H9 (cell line): ENCODE data around the gene DCAF15. TPM values are rescaled to one million over a fixed set of nuclear protein-coding genes. Genes with fewer than 3 reads are reported as not detected.

Experiments
- DNase-seq: peaks from one replicate; pipeline ENCODE4 v3.0.0-alpha.2; 2017
- H2AFZ ChIP-seq: one replicate; pipeline ENCODE4 v1.6.1; 2013; ENCODE audit warnings: mild to moderate bottlenecking, low read length, control low read depth, moderate library complexity
- H2AK5ac ChIP-seq: 2 replicates; pipeline ENCODE4 v1.6.1; 2013; ENCODE audit warnings: low read length, control low read depth, mixed read lengths; ENCODE audit not compliant: insufficient read length
- H2BK120ac ChIP-seq: one replicate; pipeline ENCODE4 v1.6.1; 2013; ENCODE audit warnings: low read depth, mild to moderate bottlenecking, low read length, control low read depth, inconsistent platforms; ENCODE audit not compliant: poor library complexity, severe bottlenecking
- H2BK12ac ChIP-seq: 2 replicates; pipeline ENCODE4 v1.6.1; 2013; ENCODE audit warnings: low read length, control low read depth, mixed read lengths, low read depth; ENCODE audit not compliant: insufficient read length
- H2BK15ac ChIP-seq: 2 replicates; pipeline ENCODE4 v1.6.1; 2013; ENCODE audit warnings: low read depth, low read length, control low read depth
- H2BK20ac ChIP-seq: one replicate; pipeline ENCODE4 v1.6.1; 2013; ENCODE audit warnings: low read depth, mild to moderate bottlenecking, low read length, control low read depth, inconsistent platforms; ENCODE audit not compliant: poor library complexity, severe bottlenecking
- H2BK5ac ChIP-seq: 2 replicates; pipeline ENCODE4 v1.6.1; 2013; ENCODE audit warnings: low read length, control low read depth, mixed read lengths; ENCODE audit not compliant: insufficient read length
- H3K14ac ChIP-seq: 2 replicates; pipeline ENCODE4 v1.6.1; 2013; ENCODE audit warnings: low read length, control low read depth; ENCODE audit not compliant: insufficient read depth
- H3K18ac ChIP-seq: 2 replicates; pipeline ENCODE4 v1.6.1; 2013; ENCODE audit warnings: low read depth, mild to moderate bottlenecking, mixed read lengths, low read length, control low read depth; ENCODE audit not compliant: insufficient read length
- H3K23ac ChIP-seq: 2 replicates; pipeline ENCODE4 v1.6.1; 2013; ENCODE audit warnings: low read length, control low read depth, mixed read lengths, low read depth; ENCODE audit not compliant: insufficient read length
- H3K23me2 ChIP-seq: 2 replicates; pipeline ENCODE4 v1.6.1; 2013; ENCODE audit warnings: low read depth, mild to moderate bottlenecking, mixed read lengths, low read length, control low read depth; ENCODE audit not compliant: insufficient read length, poor library complexity, severe bottlenecking
- H3K27ac ChIP-seq: 2 replicates; pipeline ENCODE4 v1.5.1; 2013; ENCODE audit warnings: low read length, control low read depth, mixed read lengths, low read depth; ENCODE audit not compliant: insufficient read length
- H3K27me3 ChIP-seq: 2 replicates; pipeline ENCODE4 v1.6.1; 2013; ENCODE audit warnings: low read length, control low read depth, inconsistent platforms; ENCODE audit not compliant: insufficient read depth
- H3K4ac ChIP-seq: 2 replicates; pipeline ENCODE4 v1.6.1; 2013; ENCODE audit warnings: low read depth, mild to moderate bottlenecking, control low read depth, inconsistent platforms, low read length, moderate library complexity
- H3K4me1 ChIP-seq: 2 replicates; pipeline ENCODE4 v1.6.1; 2013; ENCODE audit warnings: low read length, control low read depth, inconsistent platforms; ENCODE audit not compliant: insufficient read depth
- H3K4me2 ChIP-seq: 2 replicates; pipeline ENCODE4 v1.6.1; 2013; ENCODE audit warnings: low read length, control low read depth, mixed read lengths; ENCODE audit not compliant: insufficient read length, insufficient read depth
- H3K56ac ChIP-seq: 2 replicates; pipeline ENCODE4 v1.6.1; 2013; ENCODE audit warnings: low read depth, mild to moderate bottlenecking, mixed read lengths, low read length, control low read depth; ENCODE audit not compliant: insufficient read length
- H3K79me1 ChIP-seq: 2 replicates; pipeline ENCODE4 v1.6.1; 2013; ENCODE audit warnings: low read depth, mild to moderate bottlenecking, moderate library complexity, low read length, control low read depth, inconsistent platforms; ENCODE audit not compliant: insufficient read depth, poor library complexity, severe bottlenecking
- H3K79me2 ChIP-seq: 2 replicates; pipeline ENCODE4 v1.6.1; 2013; ENCODE audit warnings: low read length, control low read depth, inconsistent platforms; ENCODE audit not compliant: insufficient read depth
- H3K9ac ChIP-seq: 2 replicates; pipeline ENCODE4 v1.6.1; 2013; ENCODE audit warnings: low read length, control low read depth, mixed read lengths; ENCODE audit not compliant: insufficient read length; ENCODE audit errors: extremely low read depth
- H3K9me3 ChIP-seq: one replicate; pipeline ENCODE4 v1.6.1; 2013; ENCODE audit warnings: low read depth, low read length, inconsistent platforms; ENCODE audit not compliant: control insufficient read depth
- H3T11ph ChIP-seq: one replicate; pipeline ENCODE4 v1.6.1; 2013; ENCODE audit warnings: mild to moderate bottlenecking, low read length, control low read depth, inconsistent platforms
- H4K20me1 ChIP-seq: one replicate; pipeline ENCODE4 v1.6.1; 2013; ENCODE audit not compliant: control insufficient read depth, insufficient read length, insufficient read depth
- H4K5ac ChIP-seq: 2 replicates; pipeline ENCODE4 v1.6.1; 2013; ENCODE audit warnings: low read depth, mild to moderate bottlenecking, mixed read lengths, low read length, control low read depth; ENCODE audit not compliant: insufficient read length
- H4K8ac ChIP-seq: replicated peaks from 2 replicates; pipeline ENCODE4 v1.6.1; 2013; ENCODE audit warnings: low read length, control low read depth, mixed read lengths, low read depth; ENCODE audit not compliant: insufficient read length
- H4K91ac ChIP-seq: 2 replicates; pipeline ENCODE4 v1.6.1; 2013; ENCODE audit warnings: low read depth, mild to moderate bottlenecking, moderate library complexity, mixed read lengths, low read length, control low read depth; ENCODE audit not compliant: insufficient read length
- H3K27ac Mint-ChIP-seq, 3 experiments: 2 replicates in 2 of 3; 3 replicates in 1 of 3; pipeline ENCODE4 v1.8.0; 2020 to 2021; ENCODE audit warnings: mixed read lengths in 3 of 3, mild to moderate bottlenecking in 1 of 3, moderate library complexity in 1 of 3
- H3K27me3 Mint-ChIP-seq: 2 replicates; pipeline ENCODE4 v1.8.0; 2021; ENCODE audit warnings: low read depth, mild to moderate bottlenecking, moderate library complexity, mixed read lengths
- H3K36me3 Mint-ChIP-seq, 3 experiments: 2 replicates in 2 of 3; 3 replicates in 1 of 3; pipeline ENCODE4 v1.8.0; 2020 to 2021; ENCODE audit warnings: low read depth in 3 of 3, mixed read lengths in 3 of 3; ENCODE audit not compliant: insufficient read depth in 1 of 3
- H3K4me1 Mint-ChIP-seq, 2 experiments: 2 replicates each; pipeline ENCODE4 v1.8.0; 2020; ENCODE audit warnings: mixed read lengths in 2 of 2
- H3K4me3 Mint-ChIP-seq, 2 experiments: 2 replicates in 1 of 2; 3 replicates in 1 of 2; pipeline ENCODE4 v1.8.0; 2020 to 2021; ENCODE audit warnings: mild to moderate bottlenecking in 2 of 2, mixed read lengths in 2 of 2, moderate library complexity in 1 of 2
- H3K9me3 Mint-ChIP-seq, 2 experiments: 2 replicates in 1 of 2; 3 replicates in 1 of 2; pipeline ENCODE4 v1.8.0; 2020; ENCODE audit warnings: mild to moderate bottlenecking in 2 of 2, mixed read lengths in 2 of 2, moderate library complexity in 1 of 2
- CTCF ChIP-seq: fragments of 200-600 bp; sonication (generic); conservative IDR thresholded peaks from 3 replicates; pipeline ENCODE4 v1.8.0; 2021; ENCODE audit warnings: antibody characterized with exemption, mild to moderate bottlenecking
- WGBS: extraction: QIAGEN DNeasy Blood & Tissue Kit; methylation state at CpG from one replicate; pipeline ENCODE4 v1.1.7; 2013; ENCODE audit warnings: missing lambda C conversion rate, low lambda C conversion rate, mixed read lengths; ENCODE audit not compliant: insufficient read length; ENCODE audit errors: extremely low coverage; 5-methylcytosine and 5-hydroxymethylcytosine counted together
- total RNA-seq: library from RNA; stranded (reverse); gene quantifications from 2 replicates; pipeline ENCODE4 v1.2.1, GENCODE V29; 2021

DCAF15 gene
- total RNA-seq, 1 experiment from 2014 or later = 82.5 TPM

GRCh38 chr19:13982773-13983172, 30.5 kb downstream of the DCAF15 start:
- Histone ChIP-seq H4K5ac (no peak overlapping the region), H2BK5ac (no peak overlapping the region), H3K9ac (no peak overlapping the region), H3K56ac (no peak overlapping the region), H4K8ac (no peak overlapping the region), H3K4me1 (peaks cover 3% of the 10 kb centered on the region; the same call in 1 of the 2 replicates), H3K18ac (no peak overlapping the region), H3K4ac (no peak overlapping the region), H2BK20ac (no peak overlapping the region), H3K79me2 (no peaks in the 10 kb centered on the region), H4K20me1 (no peaks in the 10 kb centered on the region), H2AFZ (no peak overlapping the region), H3K9me3 (no peaks in the 10 kb centered on the region), H3K27ac (no peak overlapping the region), H4K91ac (no peak overlapping the region), H3K14ac (no peak overlapping the region), H2BK15ac (no peak overlapping the region), H3K23ac (no peak overlapping the region), H3K23me2 (no peaks in the 10 kb centered on the region), H3K27me3 (no peaks in the 10 kb centered on the region), H2BK12ac (no peak overlapping the region), H2BK120ac (no peak overlapping the region), H2AK5ac (no peak overlapping the region), H3T11ph (no peak overlapping the region), H3K79me1 (no peaks in the 10 kb centered on the region), H3K4me2 (no peak overlapping the region)
- Mint-ChIP-seq H3K9me3 (no peaks in the 10 kb centered on the region; a peak in 1 of 5 replicates), H3K36me3 (no peaks in the 10 kb centered on the region), H3K27me3 (no peaks in the 10 kb centered on the region), H3K4me3 (no peak overlapping the region), H3K27ac (no peak overlapping the region), H3K4me1 (peaks cover 37 to 51% of the 10 kb centered on the region in 2 experiments)
- no peak for DNase-seq
- no CpG with 5 or more reads among the region's 9 CpGs for WGBS
- no peak for TF ChIP-seq CTCF
